HCT116 (cell line): ENCODE results near the gene CDKL4. TPM values are rescaled to one million over a fixed set of nuclear protein-coding genes. Genes with fewer than 3 reads are reported as not detected.

ENCODE experiments used
- ATAC-seq: fragments of 200-7000 bp; cut with Tn5 transposase; 2 replicates; pipeline ENCODE4 v1.9.1; 2020; ENCODE audit warnings: mild to moderate bottlenecking, moderate library complexity
- BruUV-seq: library from RNA; stranded (reverse); fragments of 400-500 nt; replicated peaks from 2 replicates; lab custom pipeline; 2021; lab: Mats Ljungman, UMichigan
- CTCF ChIA-PET: fragments of 300-600 bp; sonication (Branson Sonifier 250); formaldehyde crosslinking; loops from one replicate; lab custom pipeline; 2021; ENCODE audit warnings: antibody characterized with exemption; lab: Charles Lee
- POLR2A ChIA-PET: fragments of 300-600, 350-600 bp; sonication (Branson Sonifier 250); formaldehyde crosslinking; loops from one replicate; lab custom pipeline; 2021; ENCODE audit warnings: antibody characterized with exemption; lab: Charles Lee
- RAD21 ChIA-PET, 2 experiments: fragments of 300-600 bp; sonication (Branson Sonifier 250); formaldehyde crosslinking; loops; one replicate each; lab custom pipeline; 2023; ENCODE audit warnings: low total read pairs in 2 of 2; ENCODE audit not compliant: uncharacterized antibody in 2 of 2, unreplicated experiment in 2 of 2, low non-redundant PET in 1 of 2; lab: Charles Lee
- DNase-seq: peaks from one replicate; pipeline ENCODE4 v3.0.0-alpha.2; 2010; ENCODE audit warnings: low read depth, low spot score
- H2AFZ ChIP-seq: fragments of 200-600 bp; shearing (Covaris generic), sonication (generic); 2 replicates; pipeline ENCODE4 v1.6.1; 2017; ENCODE audit warnings: low read depth, mixed run types, mixed read lengths, antibody characterized with exemption, low read length; ENCODE audit not compliant: poor library complexity, severe bottlenecking
- H3K27ac ChIP-seq: 2 replicates; pipeline ENCODE4 v1.5.1; 2012; ENCODE audit warnings: low read depth, low read length
- H3K27me3 ChIP-seq: fragments of 200-600 bp; sonication (generic); 2 replicates; pipeline ENCODE4 v1.6.1; 2016; ENCODE audit warnings: mixed run types, low read length, mixed read lengths; ENCODE audit not compliant: insufficient read depth
- H3K36me3 ChIP-seq, 2 experiments: fragments of 200-500 bp in 1 of 2; fragments of 200-600 bp in 1 of 2; sonication (Bioruptor generic) in 1 of 2; sonication (generic) in 1 of 2; 2 replicates each; pipeline versions ENCODE4 v1.5.1 to v1.6.1; 2014 to 2016; ENCODE audit warnings: low read length in 2 of 2, inconsistent platforms in 1 of 2, mixed read lengths in 1 of 2, mixed run types in 1 of 2; ENCODE audit not compliant: insufficient read depth in 2 of 2, control insufficient read depth in 1 of 2
- H3K4me1 ChIP-seq, 2 experiments: fragments of 200-600 bp in 1 of 2; sonication (generic) in 1 of 2; 2 replicates each; pipeline versions ENCODE4 v1.5.1 to v1.6.1; 2012 to 2017; ENCODE audit warnings: low read length in 2 of 2, inconsistent platforms in 1 of 2, mild to moderate bottlenecking in 1 of 2, mixed read lengths in 1 of 2, mixed run types in 1 of 2, moderate library complexity in 1 of 2; ENCODE audit not compliant: insufficient read depth in 2 of 2, control insufficient read depth in 1 of 2
- H3K4me2 ChIP-seq: fragments of 200-600 bp; sonication (generic); 2 replicates; pipeline ENCODE4 v1.6.1; 2017; ENCODE audit warnings: mixed run types, low read length, mixed read lengths
- H3K4me3 ChIP-seq, 2 experiments: fragments of 200-600 bp in 1 of 2; sonication (generic) in 1 of 2; replicated peaks in 1 of 2; 2 replicates each; pipeline ENCODE4 v1.5.1; 2011 to 2016; ENCODE audit warnings: low read length in 2 of 2, control low read depth in 1 of 2, low read depth in 1 of 2, mild to moderate bottlenecking in 1 of 2, mixed read lengths in 1 of 2, mixed run types in 1 of 2
- H3K79me2 ChIP-seq: fragments of 200-600 bp; sonication (generic); 2 replicates; pipeline ENCODE4 v1.6.1; 2017; ENCODE audit warnings: mild to moderate bottlenecking, mixed run types, low read length, moderate library complexity, mixed read lengths; ENCODE audit not compliant: insufficient read depth
- H3K9ac ChIP-seq: fragments of 200-600 bp; sonication (generic); 2 replicates; pipeline ENCODE4 v1.6.1; 2016; ENCODE audit warnings: low read length, mixed read lengths
- H3K9me2 ChIP-seq: fragments of 200-600 bp; sonication (generic), shearing (Covaris generic); 2 replicates; pipeline ENCODE4 v1.6.1; 2017; ENCODE audit warnings: mixed run types, mild to moderate bottlenecking, moderate library complexity; ENCODE audit not compliant: insufficient read depth
- H3K9me3 ChIP-seq, 2 experiments: fragments of 200-500 bp in 1 of 2; fragments of 200-600 bp in 1 of 2; sonication (Bioruptor generic) in 1 of 2; sonication (generic) in 1 of 2; 2 replicates each; pipeline ENCODE4 v1.6.1; 2014 to 2017; ENCODE audit warnings: low read length in 2 of 2, mixed read lengths in 2 of 2, inconsistent platforms in 1 of 2, low read depth in 1 of 2, mild to moderate bottlenecking in 1 of 2, mixed run types in 1 of 2, moderate library complexity in 1 of 2; ENCODE audit not compliant: control insufficient read depth in 1 of 2, insufficient read depth in 1 of 2
- H4K20me1 ChIP-seq: fragments of 200-600 bp; sonication (generic), shearing (Covaris generic); 2 replicates; pipeline ENCODE4 v1.6.1; 2017; ENCODE audit warnings: mixed run types, mild to moderate bottlenecking, moderate library complexity; ENCODE audit not compliant: insufficient read depth
- ATF3 ChIP-seq: IDR thresholded peaks from 2 replicates; pipeline ENCODE4 v1.6.1; 2012
- CBX3 ChIP-seq: IDR thresholded peaks from 2 replicates; pipeline ENCODE4 v1.6.1; 2012; ENCODE audit warnings: low read depth
- EGR1 ChIP-seq: IDR thresholded peaks from 2 replicates; pipeline ENCODE4 v1.6.1; 2012; ENCODE audit warnings: low read depth
- ELF1 ChIP-seq: IDR thresholded peaks from 2 replicates; pipeline ENCODE4 v1.6.1; 2012; ENCODE audit warnings: low read depth, borderline replicate concordance
- FOSL1 ChIP-seq: IDR thresholded peaks from 2 replicates; pipeline ENCODE4 v1.6.1; 2012; ENCODE audit warnings: low read depth
- POLR2A ChIP-seq: IDR thresholded peaks from 2 replicates; pipeline ENCODE4 v1.7.0; 2011; ENCODE audit warnings: borderline replicate concordance; ENCODE audit not compliant: insufficient read depth, insufficient read length; ENCODE audit errors: extremely low read depth
- POLR2AphosphoS5 ChIP-seq: IDR thresholded peaks from 2 replicates; pipeline ENCODE4 v1.6.1; 2011; ENCODE audit warnings: mild to moderate bottlenecking, low read depth, low read length, moderate library complexity
- RAD21 ChIP-seq: IDR thresholded peaks from 2 replicates; pipeline ENCODE4 v1.6.1; 2012; ENCODE audit warnings: low read depth, mild to moderate bottlenecking
- SRF ChIP-seq: IDR thresholded peaks from 2 replicates; pipeline ENCODE4 v1.6.1; 2012; ENCODE audit warnings: low read depth
- ZBTB33 ChIP-seq: IDR thresholded peaks from 2 replicates; pipeline ENCODE4 v1.6.1; 2011; ENCODE audit warnings: mild to moderate bottlenecking, low read length, moderate library complexity; ENCODE audit not compliant: insufficient replicate concordance; ENCODE audit errors: extremely low read depth
- ZFX ChIP-seq: fragments of 450-650 bp; IDR thresholded peaks from 2 replicates; pipeline ENCODE4 v1.6.1; 2017
- intact Hi-C: fragments of 100-400 bp; cut with micrococcal nuclease; formaldehyde crosslinking; loops from 2 replicates; pipeline ENCODE4 v1.10.0; 2022
- total RNA-seq: library from RNA; stranded (reverse); gene quantifications from one replicate; pipeline ENCODE4 v1.2.1, GENCODE V29; 2021; ENCODE audit not compliant: unreplicated experiment

The CDKL4 gene
- total RNA-seq, 1 experiment from 2014 or later: 0.27 TPM

DNA sequence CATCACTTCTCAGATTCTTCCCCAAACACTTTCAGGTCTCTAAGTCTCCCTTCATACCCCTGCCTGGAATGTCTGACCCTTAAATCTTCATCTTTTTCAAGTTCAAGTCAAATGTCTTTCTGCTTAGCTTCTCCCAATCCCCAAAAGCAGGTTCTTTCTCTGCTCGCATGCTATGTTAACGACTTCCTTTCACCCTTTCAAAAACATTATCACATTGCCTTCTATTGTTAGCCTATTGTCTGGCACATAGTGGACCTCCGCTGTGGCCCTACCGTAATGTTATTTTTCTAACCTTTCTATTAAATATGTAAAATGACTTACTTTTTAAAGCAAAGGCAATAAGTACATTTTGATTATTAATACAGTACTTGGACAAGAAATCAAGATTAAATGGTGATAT, 2.2 kb downstream of the CDKL4 start:
- CTCF ChIA-PET: interaction anchor here (1.4 kb wide), 1 partner anchor 14 kb away, joined by 3 read pairs; no protein-coding TSS in a partner anchor
- no TSS peak for BruUV-seq

More for the DNA sequence above, 2.2 kb downstream of the CDKL4 start:
- Histone ChIP-seq H4K20me1 (no peaks in the 10 kb centered on the region), H3K79me2 (no peaks in the 10 kb centered on the region), H3K36me3 (no peaks in the 10 kb centered on the region), H2AFZ (no peak overlapping the region), H3K27me3 (no peaks in the 10 kb centered on the region), H3K27ac (no peak overlapping the region), H3K4me1 (no peaks in the 10 kb centered on the region), H3K4me2 (no peak overlapping the region), H3K9ac (no peak overlapping the region), H3K9me3 (no peaks in the 10 kb centered on the region), H3K9me2 (no peaks in the 10 kb centered on the region), H3K4me3 (no peak overlapping the region)
- RAD21 ChIA-PET: no interaction called here
- ATAC-seq: no peak
- intact Hi-C loops: no loop called here
- POLR2A ChIA-PET: no interaction called here
- DNase-seq: no peak
- TF ChIP-seq RAD21: no peak
- no peak for TF ChIP-seq POLR2AphosphoS5
- TF ChIP-seq FOSL1: no peak
- TF ChIP-seq ELF1: no peak
- no peak for TF ChIP-seq EGR1
- TF ChIP-seq ZFX: no peak
- TF ChIP-seq SRF: no peak
- no peak for TF ChIP-seq ZBTB33
- no peak for TF ChIP-seq POLR2A
- no peak for TF ChIP-seq ATF3
- TF ChIP-seq CBX3: no peak
